Measurements from ENCODE around the gene MICAL1.

Gene MICAL1

DNA sequence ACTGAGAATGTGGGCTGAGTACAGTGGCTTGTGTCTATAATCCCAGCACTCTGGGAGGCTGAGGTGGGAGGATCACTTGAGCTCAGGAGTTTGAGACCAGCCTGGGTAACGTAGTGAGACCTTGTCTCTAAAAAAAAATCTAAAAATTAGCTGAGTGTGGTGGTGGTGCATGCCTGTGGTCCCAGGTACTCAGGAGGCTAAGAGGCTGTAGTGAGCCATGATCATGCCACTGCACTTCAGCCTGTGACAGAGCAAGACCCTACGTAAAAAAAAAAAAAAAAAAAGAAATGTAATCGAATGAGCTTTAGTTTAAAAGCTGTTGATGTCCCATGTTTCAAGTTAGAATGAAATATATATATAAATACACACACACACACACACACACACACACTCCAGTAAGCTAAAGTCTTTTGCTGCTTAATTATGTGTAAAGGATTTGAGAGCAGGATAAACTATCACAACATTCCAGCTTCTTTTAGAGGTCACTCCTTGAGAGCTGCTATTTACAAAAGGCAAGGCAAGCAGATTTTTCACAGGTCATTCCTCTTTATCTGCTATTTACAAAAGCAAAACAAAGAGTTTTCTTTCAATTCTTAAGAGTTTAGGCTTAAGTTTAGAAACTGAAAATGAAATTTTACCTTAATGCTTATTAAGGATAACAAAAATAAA is 4.7 kb upstream of the MICAL1 start:
- no peak overlapping the region for H3K4me3 ChIP-seq (ENCODE audit: control insufficient read depth, low read depth, low read length)
- TF ChIP-seq CTCF (conservative IDR thresholded peaks at IDR 0.05; ENCODE audit: control insufficient read depth, insufficient read depth, low read depth, low read length): no peak
- DNase-seq (ENCODE audit: low read depth): no peak

- H3K4me3 ChIP-seq (ENCODE audit: control insufficient read depth, low read depth, low read length): no peak overlapping the region
- no peak for DNase-seq (ENCODE audit: low read depth)
- no peak for TF ChIP-seq CTCF (conservative IDR thresholded peaks at IDR 0.05; ENCODE audit: control insufficient read depth, insufficient read depth, low read depth, low read length)
Measured at GRCh38 chr6:109458774-109459531, 3.4 kb upstream of the MICAL1 start.

DNA sequence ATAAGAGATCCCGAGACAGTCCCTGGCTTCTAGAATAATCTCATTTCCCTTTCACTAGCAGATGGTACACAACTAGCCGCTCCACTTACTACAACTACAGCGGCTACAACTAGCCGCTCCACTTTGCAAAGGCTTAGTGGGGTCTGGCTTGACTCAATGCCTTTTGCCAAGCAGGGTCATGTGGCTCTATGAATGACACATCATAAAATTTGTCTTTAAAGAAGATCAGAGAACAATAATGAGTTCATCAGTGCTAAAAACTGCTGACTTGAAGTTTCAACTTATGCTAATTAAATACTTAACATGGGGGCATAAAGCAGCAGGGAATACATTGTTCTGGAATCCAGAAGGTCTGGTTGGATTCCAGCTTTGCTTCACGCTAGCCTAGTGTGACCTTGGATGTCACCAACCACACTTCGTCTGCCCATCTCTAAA is 2.0 kb upstream of the MICAL1 start:
- TF ChIP-seq CTCF (conservative IDR thresholded peaks at IDR 0.05; ENCODE audit: control insufficient read depth, insufficient read depth, low read depth, low read length): no peak
- DNase-seq (ENCODE audit: low read depth): no peak
- H3K4me3 ChIP-seq (ENCODE audit: control insufficient read depth, low read depth, low read length): no peak overlapping the region

DNA sequence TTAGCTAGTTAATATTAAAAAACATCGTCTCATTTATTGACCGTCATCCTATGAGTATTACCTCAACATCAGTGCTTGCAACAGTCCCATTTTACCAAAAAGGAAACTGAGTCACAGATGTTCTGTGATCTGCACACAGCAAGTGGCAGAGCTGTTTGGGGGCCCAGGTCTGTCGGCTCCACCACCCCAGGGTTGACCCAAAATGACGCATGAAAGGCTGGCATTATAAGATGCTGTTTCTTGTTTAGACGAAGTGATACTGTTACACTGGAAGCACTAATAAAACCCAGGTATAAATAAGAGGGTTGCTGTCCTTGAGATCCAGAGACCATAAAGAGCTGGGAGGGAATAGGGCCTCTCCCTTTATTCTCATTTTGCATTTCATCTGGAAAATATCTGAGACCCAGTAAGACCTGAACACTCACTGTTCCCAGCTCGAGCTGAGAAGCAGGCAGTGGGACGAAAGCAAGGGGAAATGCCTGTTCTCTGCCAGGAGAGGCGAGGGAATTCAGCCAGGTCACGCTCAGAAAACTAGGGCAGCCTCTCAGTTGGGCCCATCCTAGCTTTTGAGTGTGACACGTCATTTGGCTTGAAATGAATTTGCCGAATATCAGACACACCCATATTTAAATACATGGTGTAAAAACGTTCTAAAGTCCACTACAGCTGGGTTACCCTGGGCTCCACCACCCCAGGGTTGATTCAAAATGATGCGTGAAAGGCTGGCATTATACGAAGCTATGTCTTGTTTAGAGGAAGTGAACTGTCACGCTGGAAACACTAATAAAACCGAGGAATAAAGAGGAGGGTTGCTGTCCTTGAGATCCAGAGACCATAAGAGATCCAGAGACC is 1.4 kb upstream of the MICAL1 start:
- peak overlapping the region; percentile 90 for H3K4me3 ChIP-seq (ENCODE audit: control insufficient read depth, low read depth, low read length)
- DNase-seq (ENCODE audit: low read depth): peak; percentile 80
- no peak for TF ChIP-seq CTCF (conservative IDR thresholded peaks at IDR 0.05; ENCODE audit: control insufficient read depth, insufficient read depth, low read depth, low read length)

DNA sequence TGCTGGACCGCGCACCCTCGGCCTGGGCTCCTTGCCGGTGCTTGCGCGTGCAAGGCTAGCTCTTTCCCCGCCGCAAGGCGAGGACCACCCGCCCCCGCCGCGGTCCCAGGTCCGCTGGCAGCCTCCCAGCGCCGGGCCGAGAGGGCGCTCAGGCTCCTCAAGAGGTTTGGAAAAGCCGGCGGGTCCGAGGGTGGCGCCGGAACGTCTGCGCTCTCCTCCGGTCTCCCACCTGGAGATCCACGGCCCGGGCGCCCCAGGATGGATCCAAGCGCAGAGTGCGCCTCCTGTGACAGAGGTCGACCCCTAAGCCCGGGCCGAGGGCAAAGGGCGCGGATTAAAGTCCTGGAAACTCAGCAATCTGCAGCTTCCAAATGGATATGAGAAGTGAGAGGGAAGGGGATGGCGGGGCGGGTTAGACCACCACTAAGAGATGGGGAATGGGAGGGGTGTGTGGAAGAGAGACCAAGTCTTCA is 575 bp upstream of the MICAL1 start:
- no peak for TF ChIP-seq CTCF (conservative IDR thresholded peaks at IDR 0.05; ENCODE audit: control insufficient read depth, insufficient read depth, low read depth, low read length)
- H3K4me3 ChIP-seq (ENCODE audit: control insufficient read depth, low read depth, low read length): peak overlapping the region; percentile 90
- no peak for DNase-seq (ENCODE audit: low read depth)

All from fibroblast of mammary gland (primary cell).